ENCODE results near the gene NPTX1.
"Not testable (repeated sequence)": the region's sequence is repeated elsewhere in the genome, so short reads cannot be mapped to it uniquely, and the experiment has no call there.

Gene NPTX1

GRCh38 chr17:80511222-80512180 lies 35.1 kb upstream of the NPTX1 start:
- DNase-seq (ENCODE audit: low read depth in 2 of 2), result no peak
- TF ChIP-seq CTCF (IDR thresholded peaks at IDR 0.05; ENCODE audit: low read depth, low read length), result peak; percentile 12
- no peak overlapping the region for H3K4me3 ChIP-seq (replicated peaks in 1 of 2; ENCODE audit: low read depth in 2 of 2, low read length in 2 of 2)

- no peak overlapping the region for H3K4me3 ChIP-seq (replicated peaks in 1 of 2; ENCODE audit: low read depth in 2 of 2, low read length in 2 of 2)
- no peak for TF ChIP-seq CTCF (IDR thresholded peaks at IDR 0.05; ENCODE audit: low read depth, low read length)
- DNase-seq (ENCODE audit: low read depth in 2 of 2), result no peak
Observed at GRCh38 chr17:80510772-80511171, 34.4 kb upstream of the NPTX1 start.

- DNase-seq (ENCODE audit: low read depth in 2 of 2), result no peak
- TF ChIP-seq CTCF (IDR thresholded peaks at IDR 0.05; ENCODE audit: low read depth, low read length), result no peak
- no peak overlapping the region for H3K4me3 ChIP-seq (replicated peaks in 1 of 2; ENCODE audit: low read depth in 2 of 2, low read length in 2 of 2)
Observed at GRCh38 chr17:80510132-80510531, 33.7 kb upstream of the NPTX1 start.

- H3K4me3 ChIP-seq (replicated peaks in 1 of 2; ENCODE audit: low read depth in 2 of 2, low read length in 2 of 2), result no peak overlapping the region
- DNase-seq (ENCODE audit: low read depth in 2 of 2), result no peak
- no peak for TF ChIP-seq CTCF (IDR thresholded peaks at IDR 0.05; ENCODE audit: low read depth, low read length)
Observed at GRCh38 chr17:80509311-80509710, 32.9 kb upstream of the NPTX1 start.

- no peak for TF ChIP-seq CTCF (IDR thresholded peaks at IDR 0.05; ENCODE audit: low read depth, low read length)
- DNase-seq (ENCODE audit: low read depth in 2 of 2), result no peak
- H3K4me3 ChIP-seq (replicated peaks in 1 of 2; ENCODE audit: low read depth in 2 of 2, low read length in 2 of 2), result no peak overlapping the region
Observed at GRCh38 chr17:80507965-80508364, 31.6 kb upstream of the NPTX1 start.

GRCh38 chr17:80507177-80507576 lies 30.8 kb upstream of the NPTX1 start:
- not testable (repeated sequence) for DNase-seq (ENCODE audit: low read depth in 2 of 2); H3K4me3 ChIP-seq (replicated peaks in 1 of 2; ENCODE audit: low read depth in 2 of 2, low read length in 2 of 2)

GRCh38 chr17:80504686-80505413 lies 28.4 kb upstream of the NPTX1 start:
- peak; percentile 24 to 95 for DNase-seq (ENCODE audit: low read depth in 2 of 2)
- TF ChIP-seq CTCF (IDR thresholded peaks at IDR 0.05; ENCODE audit: low read depth, low read length), result peak; percentile 16
- H3K4me3 ChIP-seq (replicated peaks in 1 of 2; ENCODE audit: low read depth in 2 of 2, low read length in 2 of 2), result no peak overlapping the region

Data from cardiac fibroblast (primary cell).